Kidney capillary endothelial cell (primary cell): ENCODE measurements around the gene CD53.
"Not testable (repeated sequence)": the region's sequence is repeated elsewhere in the genome, so short reads cannot be mapped to it uniquely, and the experiment has no call there.

ENCODE experiments used
- DNase-seq: peaks from one replicate; pipeline ENCODE4 v3.0.0-alpha.2; 2018; ENCODE audit warnings: low spot score

CD53 gene

GRCh38 chr1:110872745-110873720 is at the start of gene CD53:
CD53 (plus strand) TSS chr1:110873148; CDS start chr1:110891409, 18,261 bp downstream.
- no peak for DNase-seq

- no peak for DNase-seq
Measured at GRCh38 chr1:110824192-110824591, 48.8 kb upstream of the CD53 start.

GRCh38 chr1:110829955-110830553 is 42.9 kb upstream of the CD53 start:
- DNase-seq, result peak; percentile 15

- DNase-seq, result not testable (repeated sequence)
Measured at GRCh38 chr1:110833779-110834178, 39.2 kb upstream of the CD53 start.

GRCh38 chr1:110846861-110847260 is 26.1 kb upstream of the CD53 start:
- DNase-seq, result no peak

- DNase-seq, result no peak
Measured at GRCh38 chr1:110850145-110850544, 22.8 kb upstream of the CD53 start.

- no peak for DNase-seq
Measured at GRCh38 chr1:110850627-110851026, 22.3 kb upstream of the CD53 start.

GRCh38 chr1:110853135-110853534 is 19.8 kb upstream of the CD53 start:
- DNase-seq, result no peak

- no peak for DNase-seq
Measured at GRCh38 chr1:110856410-110856809, 16.5 kb upstream of the CD53 start.

- DNase-seq, result no peak
Measured at GRCh38 chr1:110857964-110858948, 14.7 kb upstream of the CD53 start.

GRCh38 chr1:110859062-110859461 is 13.9 kb upstream of the CD53 start:
- DNase-seq, result no peak

- no peak for DNase-seq
Measured at GRCh38 chr1:110860174-110860573, 12.8 kb upstream of the CD53 start.

GRCh38 chr1:110860620-110861019 is 12.3 kb upstream of the CD53 start:
- DNase-seq, result not testable (repeated sequence)

- not testable (repeated sequence) for DNase-seq
Measured at GRCh38 chr1:110861942-110862341, 11.0 kb upstream of the CD53 start.

- no peak for DNase-seq
Measured at GRCh38 chr1:110864287-110864686, 8.7 kb upstream of the CD53 start.

- DNase-seq, result no peak
Measured at GRCh38 chr1:110870721-110871388, 2.1 kb upstream of the CD53 start.

GRCh38 chr1:110872366-110872744 is 593 bp upstream of the CD53 start:
- no peak for DNase-seq

- no peak for DNase-seq
Measured at GRCh38 chr1:110873856-110874255, 908 bp downstream of the CD53 start.

- DNase-seq, result no peak
Measured at GRCh38 chr1:110874324-110875215, 1.6 kb downstream of the CD53 start.

GRCh38 chr1:110875216-110875731 is 2.3 kb downstream of the CD53 start:
- no peak for DNase-seq
